ENCODE data around the gene SYNE1. TPM values are rescaled to one million over a fixed set of nuclear protein-coding genes. Genes with fewer than 3 reads are reported as not detected.

Gene SYNE1
- total RNA-seq, 1 experiment from 2014 or later: 3.0 TPM

DNA sequence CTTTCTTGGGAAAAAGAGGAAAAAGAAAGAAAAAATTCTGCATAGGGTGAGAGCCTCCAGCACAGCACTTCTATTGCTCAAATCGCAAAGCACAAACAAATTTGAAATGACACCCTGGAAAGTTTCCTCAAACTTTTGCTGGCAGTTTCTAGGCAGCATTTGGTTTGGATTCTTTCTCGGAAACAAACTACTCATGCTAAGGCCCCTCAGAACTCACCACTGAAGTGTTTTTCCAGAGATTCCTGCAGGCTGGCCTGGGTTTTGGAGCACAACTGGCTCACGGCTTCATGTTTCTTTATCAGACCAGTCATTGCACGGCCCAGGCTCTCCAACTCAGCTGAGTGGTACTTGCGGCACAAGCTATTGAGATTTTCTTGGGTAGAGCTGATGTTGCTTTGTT lies 237.8 kb downstream of the SYNE1 start:
- H3K79me2 ChIP-seq (ENCODE audit: insufficient read depth, low read length): no peaks in the 10 kb centered on the region
- no peak overlapping the region for H3K56ac ChIP-seq (ENCODE audit: insufficient read length, low read depth, low read length)
- no peaks in the 10 kb centered on the region for H3K27me3 ChIP-seq (ENCODE audit: insufficient read depth, low read length)
- no peak overlapping the region for H3K23ac ChIP-seq (ENCODE audit: insufficient read length, low read depth, low read length)
- no peak overlapping the region for H4K8ac ChIP-seq (replicated peaks; ENCODE audit: insufficient read length, low read depth, low read length)
- H4K20me1 ChIP-seq (ENCODE audit: control insufficient read depth, insufficient read depth, insufficient read length): no peaks in the 10 kb centered on the region
- TF ChIP-seq, protein P1, sequence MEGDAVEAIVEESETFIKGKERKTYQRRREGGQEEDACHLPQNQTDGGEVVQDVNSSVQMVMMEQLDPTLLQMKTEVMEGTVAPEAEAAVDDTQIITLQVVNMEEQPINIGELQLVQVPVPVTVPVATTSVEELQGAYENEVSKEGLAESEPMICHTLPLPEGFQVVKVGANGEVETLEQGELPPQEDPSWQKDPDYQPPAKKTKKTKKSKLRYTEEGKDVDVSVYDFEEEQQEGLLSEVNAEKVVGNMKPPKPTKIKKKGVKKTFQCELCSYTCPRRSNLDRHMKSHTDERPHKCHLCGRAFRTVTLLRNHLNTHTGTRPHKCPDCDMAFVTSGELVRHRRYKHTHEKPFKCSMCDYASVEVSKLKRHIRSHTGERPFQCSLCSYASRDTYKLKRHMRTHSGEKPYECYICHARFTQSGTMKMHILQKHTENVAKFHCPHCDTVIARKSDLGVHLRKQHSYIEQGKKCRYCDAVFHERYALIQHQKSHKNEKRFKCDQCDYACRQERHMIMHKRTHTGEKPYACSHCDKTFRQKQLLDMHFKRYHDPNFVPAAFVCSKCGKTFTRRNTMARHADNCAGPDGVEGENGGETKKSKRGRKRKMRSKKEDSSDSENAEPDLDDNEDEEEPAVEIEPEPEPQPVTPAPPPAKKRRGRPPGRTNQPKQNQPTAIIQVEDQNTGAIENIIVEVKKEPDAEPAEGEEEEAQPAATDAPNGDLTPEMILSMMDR (conservative IDR thresholded peaks at IDR 0.05): no peak
- no peak overlapping the region for H3K9ac ChIP-seq (ENCODE audit: extremely low read depth, insufficient read length, low read length)
- H3K14ac ChIP-seq (ENCODE audit: insufficient read depth, low read length): no peak overlapping the region
- no peaks in the 10 kb centered on the region for H3K23me2 ChIP-seq (ENCODE audit: insufficient read length, low read depth, low read length, poor library complexity, severe bottlenecking)
- no peak overlapping the region for H2BK15ac ChIP-seq (ENCODE audit: low read depth, low read length)
- H2AFZ ChIP-seq (ENCODE audit: low read length): no peak overlapping the region
- no peak overlapping the region for H3T11ph ChIP-seq (ENCODE audit: low read length)
- no peaks in the 10 kb centered on the region; the same call in 1 of the 2 replicates for H3K4me1 ChIP-seq (ENCODE audit: insufficient read depth, low read length)
- H3K9me3 ChIP-seq (ENCODE audit: control insufficient read depth, low read depth, low read length): no peaks in the 10 kb centered on the region
- H4K5ac ChIP-seq (ENCODE audit: insufficient read length, low read depth, low read length): no peak overlapping the region
- H3K18ac ChIP-seq (ENCODE audit: insufficient read length, low read depth, low read length): no peak overlapping the region
- H2BK5ac ChIP-seq (ENCODE audit: insufficient read length, low read length): no peak overlapping the region
- no peak overlapping the region for H2BK120ac ChIP-seq (ENCODE audit: low read depth, low read length, poor library complexity, severe bottlenecking)
- no peak overlapping the region for H3K27ac ChIP-seq (ENCODE audit: insufficient read length, low read depth, low read length)
- no peak overlapping the region for H2BK12ac ChIP-seq (ENCODE audit: insufficient read length, low read depth, low read length)
- Mint-ChIP-seq H3K36me3 (ENCODE audit: insufficient read depth in 1 of 3, low read depth in 3 of 3) (no peaks in the 10 kb centered on the region), H3K9me3 (no peaks in the 10 kb centered on the region; a peak in 1 of 5 replicates), H3K27me3 (ENCODE audit: low read depth) (no peaks in the 10 kb centered on the region), H3K27ac (no peak overlapping the region), H3K4me1 (peaks cover 5 to 9% of the 10 kb centered on the region in 2 experiments), H3K4me3 (no peak overlapping the region)
- H3K4ac ChIP-seq (ENCODE audit: low read depth, low read length): no peak overlapping the region
- no CpG with 5 or more reads among the region's 5 CpGs for WGBS (ENCODE audit: extremely low coverage, insufficient read length, low lambda C conversion rate)
- no peak for DNase-seq
- no peak overlapping the region for H2BK20ac ChIP-seq (ENCODE audit: low read depth, low read length, poor library complexity, severe bottlenecking)
- no peak overlapping the region for H2AK5ac ChIP-seq (ENCODE audit: insufficient read length, low read length)
- no peak overlapping the region for H3K4me2 ChIP-seq (ENCODE audit: insufficient read depth, insufficient read length, low read length)
- H4K91ac ChIP-seq (ENCODE audit: insufficient read length, low read depth, low read length): no peak overlapping the region
- no peaks in the 10 kb centered on the region for H3K79me1 ChIP-seq (ENCODE audit: insufficient read depth, low read depth, low read length, poor library complexity, severe bottlenecking)
